HG02759 (cell line): ENCODE measurements around the gene RIOK1.
"Not testable (repeated sequence)": the region's sequence is repeated elsewhere in the genome, so short reads cannot be mapped to it uniquely, and the experiment has no call there.

ENCODE experiments used
- ATAC-seq: cut with Tn5 transposase; IDR thresholded peaks from one replicate; pipeline ENCODE4 v1.9.1; 2021; ENCODE audit warnings: mild to moderate bottlenecking, moderate library complexity; ENCODE audit not compliant: unreplicated experiment

RIOK1 gene

DNA sequence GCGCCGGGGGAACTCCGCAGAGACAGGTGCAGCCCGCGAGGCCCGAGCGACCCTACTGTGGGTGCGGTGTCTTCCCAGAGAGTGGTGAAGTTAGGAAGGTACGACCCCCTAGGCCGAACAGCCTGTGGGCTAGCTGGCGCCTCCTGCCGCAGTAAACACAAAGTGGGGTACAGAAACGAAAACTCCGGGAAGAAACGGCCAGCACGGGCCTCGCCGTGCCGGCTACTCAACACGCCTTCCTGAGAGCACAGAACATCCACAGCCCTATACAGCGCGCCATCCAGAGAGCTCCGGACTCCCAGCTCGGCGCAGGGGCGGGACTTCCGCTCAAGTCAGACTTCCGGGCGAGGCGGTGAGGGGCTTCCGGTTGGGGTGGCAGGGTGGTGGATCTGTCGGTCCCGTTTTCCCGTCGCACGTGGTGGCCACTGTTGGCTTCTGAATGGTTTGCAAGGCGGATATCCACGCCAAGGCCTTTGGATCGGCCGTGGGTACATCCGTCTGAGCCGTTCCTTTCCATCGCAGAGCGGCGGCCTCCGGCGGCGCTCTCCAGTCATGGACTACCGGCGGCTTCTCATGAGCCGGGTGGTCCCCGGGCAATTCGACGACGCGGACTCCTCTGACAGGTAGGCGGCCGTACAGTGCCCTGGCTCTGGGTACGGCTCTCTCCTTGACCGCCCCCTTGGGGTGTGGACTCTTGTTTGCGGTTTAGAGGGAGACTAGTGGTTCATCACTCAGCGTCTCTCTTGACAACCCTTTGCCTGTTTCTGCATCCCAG lies at the start of gene RIOK1, which contains the start of gene CAGE1:
Gene RIOK1 (plus strand): TSS at position 358 of the 775 bp plus-strand sequence. CDS start 195 bp downstream, at position 553.
Gene CAGE1 (minus strand): TSS at position 292 of the 775 bp plus-strand sequence. CDS start 2,569 bp downstream, outside the sequence.
- ATAC-seq = peak; percentile 97

DNA sequence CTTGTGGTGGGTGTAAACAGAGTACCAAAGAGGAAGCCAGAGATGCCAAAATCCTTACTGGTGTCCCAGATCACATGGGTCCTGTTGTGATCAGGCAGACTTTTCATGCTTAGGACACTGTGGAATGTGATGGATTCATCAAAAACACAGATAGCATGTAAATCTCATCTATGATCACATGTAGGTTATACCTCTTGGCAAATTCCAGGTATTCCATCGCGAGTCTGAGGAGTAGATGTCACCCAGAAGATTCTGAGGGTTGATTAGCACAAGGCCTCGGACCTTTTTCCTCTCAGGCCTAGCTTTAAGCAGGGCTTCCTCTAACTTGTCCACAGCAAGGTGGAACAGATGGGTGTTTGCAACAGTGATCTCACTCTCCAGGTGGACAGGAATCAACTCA lies 48.3 kb upstream of the RIOK1 start:
- no peak for ATAC-seq

DNA sequence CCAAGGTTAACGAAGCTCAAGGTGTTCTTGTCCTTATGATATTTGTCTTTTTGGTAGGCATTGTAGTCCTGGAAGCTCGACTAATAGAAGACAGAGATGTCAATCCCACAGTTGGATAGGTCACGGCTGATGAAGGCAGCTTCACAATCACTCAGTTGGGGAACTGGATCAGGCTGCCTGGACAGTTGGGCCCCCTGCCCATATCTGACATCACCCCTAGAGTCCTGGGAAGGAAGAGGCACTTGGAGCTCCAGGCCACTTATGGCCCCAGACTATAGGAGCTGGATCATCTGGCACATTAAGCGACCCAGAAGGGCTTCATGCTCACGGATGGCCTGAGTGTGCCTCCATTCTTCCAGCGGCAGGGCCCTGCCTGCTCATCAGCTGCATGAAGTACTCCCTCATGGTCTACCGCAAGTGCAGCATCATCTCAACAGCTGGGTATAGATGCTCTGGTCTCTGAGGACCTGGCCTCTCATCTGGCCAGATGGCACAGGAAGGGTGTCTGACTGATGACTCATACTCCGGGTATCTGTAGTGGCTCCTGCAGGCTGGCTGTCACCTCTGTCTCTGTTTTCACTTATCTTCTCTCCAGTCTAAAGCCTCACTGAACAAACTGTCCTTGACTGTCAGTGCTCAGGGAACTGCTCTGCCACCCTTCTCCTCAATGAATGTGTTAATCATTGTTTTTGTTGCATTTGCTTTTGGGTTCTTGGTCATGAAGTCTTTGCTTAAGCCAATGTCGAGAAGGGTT lies 47.4 kb upstream of the RIOK1 start:
- ATAC-seq = no peak

DNA sequence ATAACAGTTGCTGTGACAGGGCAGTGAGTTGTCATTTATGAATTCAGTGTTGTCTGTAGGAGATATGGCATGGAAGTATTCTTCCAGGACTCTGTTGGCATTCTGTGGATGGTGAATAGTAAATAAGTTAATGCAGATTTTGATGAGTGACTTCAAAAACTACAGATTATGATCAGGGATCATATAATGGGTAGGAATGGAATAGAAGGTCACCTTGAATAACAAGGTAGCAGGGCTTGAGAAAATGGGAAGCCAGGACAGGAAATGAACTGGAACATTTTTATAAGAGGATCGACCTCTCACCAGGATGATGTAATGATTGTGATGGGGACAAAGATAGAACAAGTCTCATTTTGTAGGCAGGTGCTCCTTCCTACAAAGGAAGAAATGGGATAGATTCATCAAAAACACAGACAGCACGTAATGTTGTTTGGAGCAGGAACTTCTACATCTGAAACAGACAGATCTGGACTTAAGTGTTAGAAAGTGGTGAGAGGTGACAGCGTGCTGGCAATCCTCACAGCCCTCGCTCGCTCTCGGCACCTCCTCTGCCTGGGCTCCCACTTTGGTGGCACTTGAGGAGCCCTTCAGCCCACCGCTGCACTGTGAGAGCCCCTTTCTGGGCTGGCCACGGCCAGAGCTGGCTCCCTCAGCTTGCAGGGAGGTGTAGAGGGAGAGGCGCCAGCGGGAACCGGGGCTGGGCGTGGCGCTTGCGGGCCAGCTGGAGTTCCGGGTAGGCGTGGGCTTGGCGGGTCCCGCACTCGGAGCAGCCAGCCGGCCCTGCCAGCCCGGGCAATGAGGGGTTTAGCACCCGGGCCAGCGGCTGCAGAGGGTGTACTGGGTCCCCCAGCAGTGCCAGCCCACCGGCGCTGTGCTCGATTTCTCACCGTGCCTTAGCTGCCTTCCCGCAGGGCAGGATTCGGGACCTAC lies 45.8 kb upstream of the RIOK1 start:
- ATAC-seq = no peak

DNA sequence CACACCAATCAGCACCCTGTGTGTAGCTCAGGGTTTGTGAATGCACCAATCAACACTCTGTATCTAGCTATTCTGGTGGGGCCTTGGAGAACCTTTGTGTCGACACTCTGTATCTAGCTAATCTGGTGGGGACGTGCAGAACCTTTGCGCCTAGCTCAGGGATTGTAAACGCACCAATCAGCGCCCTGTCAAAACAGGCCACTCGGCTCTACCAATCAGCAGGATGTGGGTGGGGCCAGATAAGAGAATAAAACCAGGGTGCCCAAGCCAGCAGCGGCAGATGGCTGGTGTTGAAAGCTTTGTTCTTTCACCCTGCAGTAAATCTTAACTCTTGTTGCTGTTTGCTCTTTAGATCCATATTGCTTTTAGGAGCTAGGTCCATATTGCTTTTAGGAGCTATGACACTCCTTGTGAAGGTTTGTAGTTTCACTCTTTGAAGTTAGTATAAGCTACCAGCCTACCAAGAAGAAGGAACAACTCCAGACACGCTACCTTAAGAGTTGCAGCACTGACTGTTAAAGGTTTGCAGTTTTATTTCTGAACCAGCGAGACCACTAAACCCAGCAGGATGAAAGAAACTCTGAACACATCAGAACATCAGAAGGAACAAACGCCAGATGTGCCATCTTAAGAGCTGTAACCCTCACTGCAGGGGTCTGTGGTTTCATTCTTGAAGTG lies 44.7 kb upstream of the RIOK1 start:
- ATAC-seq = not testable (repeated sequence)

DNA sequence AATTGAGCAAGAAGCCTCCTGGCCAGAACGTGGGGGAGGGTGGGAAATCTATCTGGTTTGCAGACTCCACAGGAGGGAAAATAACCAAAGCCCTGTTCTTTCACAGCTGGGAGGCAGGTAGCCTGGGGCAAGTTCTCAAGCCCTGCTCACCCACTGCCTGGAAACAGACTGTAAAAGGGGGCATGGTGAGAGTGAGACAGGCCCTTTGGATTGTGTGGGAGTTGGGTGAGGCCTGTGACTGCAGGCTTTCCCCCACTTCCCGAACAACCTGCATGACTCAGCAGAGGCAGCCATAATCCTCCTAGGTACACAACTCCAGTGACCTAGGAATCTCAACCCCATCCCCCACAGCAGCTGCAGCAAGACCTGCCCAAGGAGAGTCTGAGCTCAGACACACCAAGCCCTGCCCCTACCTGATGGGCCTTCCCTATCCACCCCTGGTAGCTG lies 42.0 kb upstream of the RIOK1 start:
- ATAC-seq = not testable (repeated sequence)

DNA sequence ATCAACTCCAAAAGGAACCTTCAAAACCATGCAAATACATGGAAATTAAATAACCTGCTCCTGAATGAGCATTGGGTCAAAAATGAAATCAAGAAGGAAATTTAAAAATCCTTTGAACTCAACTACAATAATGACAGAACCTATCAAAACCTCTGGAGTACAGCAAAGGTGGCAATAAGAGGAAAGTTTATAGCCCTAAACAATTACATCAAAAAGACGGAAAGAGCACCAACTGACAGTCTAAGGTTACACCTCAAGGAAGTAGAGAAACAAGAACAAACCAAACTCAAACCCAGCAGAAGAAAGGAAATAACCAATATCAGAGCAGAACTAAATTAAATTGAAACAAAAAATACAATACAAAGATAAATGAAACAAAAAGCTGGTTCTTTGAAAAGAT lies 39.0 kb upstream of the RIOK1 start:
- not testable (repeated sequence) for ATAC-seq

DNA sequence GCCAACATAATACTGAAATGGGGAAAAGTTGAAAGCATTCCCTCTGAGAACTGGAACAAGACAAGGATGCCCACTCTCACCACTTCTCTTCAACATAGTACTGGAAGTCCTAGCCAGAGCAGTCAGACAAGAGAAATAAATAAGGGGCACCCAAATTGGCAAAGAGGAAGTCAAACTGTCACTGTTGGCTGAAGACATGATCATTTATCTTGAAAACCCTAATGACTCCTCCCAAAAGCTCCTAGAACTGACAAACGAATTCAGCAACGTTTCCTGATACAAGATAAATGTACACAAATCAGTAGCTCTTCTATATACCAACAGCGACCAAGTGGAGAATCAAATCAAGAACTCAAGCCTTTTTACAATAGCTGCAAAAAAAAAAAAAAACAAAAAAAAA lies 37.7 kb upstream of the RIOK1 start:
- not testable (repeated sequence) for ATAC-seq

DNA sequence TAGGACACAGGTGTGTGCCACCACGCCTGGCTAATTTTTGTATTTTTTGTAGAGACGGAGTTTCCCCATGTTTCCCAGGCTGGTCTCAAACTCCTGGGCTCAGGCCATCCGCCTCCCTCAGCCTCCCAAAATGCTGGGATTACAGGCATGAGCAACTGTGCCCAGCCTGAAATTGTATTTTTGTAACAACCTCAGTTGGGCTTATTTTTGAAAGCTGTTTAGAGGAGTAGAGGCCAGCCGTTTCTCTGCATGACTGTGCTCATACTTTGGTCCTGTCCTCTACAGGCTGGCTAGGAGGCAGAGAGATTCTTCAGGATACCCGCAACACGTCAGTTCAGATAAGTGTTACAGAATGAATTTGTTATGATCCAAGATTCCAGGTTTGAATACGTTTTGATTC lies 22.2 kb upstream of the RIOK1 start:
- ATAC-seq = no peak

DNA sequence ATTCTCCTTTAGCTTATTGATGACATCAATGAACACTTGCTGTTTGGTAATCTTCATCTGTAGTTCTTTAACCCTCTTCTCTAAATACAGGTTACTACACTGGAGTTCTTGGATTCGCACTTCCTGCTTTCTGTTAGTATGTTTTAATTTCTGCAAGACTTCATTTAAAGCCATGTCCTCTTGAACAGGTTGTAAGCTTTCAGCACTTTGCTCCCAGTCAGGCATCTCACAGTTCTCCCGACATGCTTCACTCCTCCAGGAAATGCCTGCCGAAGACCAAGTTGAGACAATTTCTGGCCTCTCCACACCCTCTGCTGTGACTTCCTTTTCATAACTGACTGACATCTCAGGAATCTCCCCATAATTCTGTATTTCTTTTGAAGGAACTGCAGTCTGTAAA lies 15.9 kb upstream of the RIOK1 start:
- ATAC-seq = no peak

DNA sequence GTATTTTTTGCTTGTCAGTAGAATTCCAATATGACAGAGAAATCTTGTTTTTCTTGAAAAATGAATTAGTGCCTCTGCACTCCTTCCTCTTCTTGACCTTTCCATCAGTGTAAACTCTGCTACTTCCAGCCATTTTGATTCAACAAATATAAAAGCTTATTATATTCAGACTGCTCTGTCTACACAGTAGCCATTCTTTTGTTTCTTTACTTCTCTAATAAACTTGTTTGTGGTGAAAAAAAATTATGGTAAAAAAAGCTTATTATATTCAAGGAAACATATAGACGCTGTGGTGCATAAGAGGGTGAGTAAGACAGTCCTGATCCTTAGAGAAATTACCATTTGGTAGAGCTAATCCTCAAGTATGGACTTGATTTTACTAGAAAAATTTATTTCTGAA lies 11.6 kb upstream of the RIOK1 start:
- ATAC-seq = no peak

DNA sequence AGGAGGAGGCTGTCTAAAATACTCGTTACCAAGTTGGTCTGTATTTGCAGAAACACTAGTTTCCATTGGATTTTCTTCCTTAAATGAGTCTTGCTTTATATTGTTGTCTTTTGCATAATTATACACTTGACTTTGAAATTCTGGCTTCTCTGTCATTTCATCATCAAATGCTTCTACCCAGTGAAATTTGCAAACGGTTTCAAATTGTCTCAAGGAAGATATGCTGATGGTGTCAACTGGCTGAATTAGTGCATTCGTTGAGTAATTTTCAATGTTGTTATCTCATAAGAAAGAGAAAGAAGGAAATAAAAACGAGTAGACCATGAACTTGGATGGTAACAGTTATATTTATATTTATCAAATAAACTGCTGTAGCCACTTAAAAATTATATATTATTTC lies 10.9 kb upstream of the RIOK1 start:
- no peak for ATAC-seq

DNA sequence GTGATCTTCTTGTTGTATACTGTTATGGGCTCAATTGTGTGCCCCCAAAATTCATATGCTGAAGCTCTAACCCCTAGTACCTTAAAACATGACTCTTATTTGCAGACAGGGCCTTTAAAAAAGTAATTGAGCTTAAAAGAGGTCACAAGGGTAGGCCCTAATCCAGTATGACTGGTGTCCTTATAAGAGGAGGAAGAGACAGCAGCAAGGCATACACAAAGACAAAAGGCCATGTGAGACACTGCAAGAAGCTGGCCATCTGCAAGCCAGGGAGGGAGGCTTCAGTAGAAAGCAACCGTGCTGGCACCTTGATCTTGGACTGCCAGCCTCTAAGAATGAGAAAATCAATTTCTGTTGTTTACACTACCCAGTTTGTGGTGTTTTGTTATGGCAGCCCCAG lies 8.5 kb upstream of the RIOK1 start:
- no peak for ATAC-seq

DNA sequence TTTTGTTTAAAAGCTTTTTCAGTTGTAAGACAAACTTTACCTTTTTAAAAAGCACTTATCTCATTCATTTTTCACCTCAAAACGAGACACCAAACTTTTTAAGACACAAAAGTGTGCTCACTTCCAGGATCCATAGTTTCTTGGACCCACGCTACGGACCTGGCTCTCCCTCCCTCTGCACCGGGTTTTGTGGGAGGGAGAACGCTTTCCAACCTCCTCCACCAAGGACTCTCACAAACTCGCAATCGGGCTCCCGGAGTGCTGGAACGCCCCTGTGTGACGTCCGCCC lies 502 bp upstream of the RIOK1 start:
- no peak for ATAC-seq

DNA sequence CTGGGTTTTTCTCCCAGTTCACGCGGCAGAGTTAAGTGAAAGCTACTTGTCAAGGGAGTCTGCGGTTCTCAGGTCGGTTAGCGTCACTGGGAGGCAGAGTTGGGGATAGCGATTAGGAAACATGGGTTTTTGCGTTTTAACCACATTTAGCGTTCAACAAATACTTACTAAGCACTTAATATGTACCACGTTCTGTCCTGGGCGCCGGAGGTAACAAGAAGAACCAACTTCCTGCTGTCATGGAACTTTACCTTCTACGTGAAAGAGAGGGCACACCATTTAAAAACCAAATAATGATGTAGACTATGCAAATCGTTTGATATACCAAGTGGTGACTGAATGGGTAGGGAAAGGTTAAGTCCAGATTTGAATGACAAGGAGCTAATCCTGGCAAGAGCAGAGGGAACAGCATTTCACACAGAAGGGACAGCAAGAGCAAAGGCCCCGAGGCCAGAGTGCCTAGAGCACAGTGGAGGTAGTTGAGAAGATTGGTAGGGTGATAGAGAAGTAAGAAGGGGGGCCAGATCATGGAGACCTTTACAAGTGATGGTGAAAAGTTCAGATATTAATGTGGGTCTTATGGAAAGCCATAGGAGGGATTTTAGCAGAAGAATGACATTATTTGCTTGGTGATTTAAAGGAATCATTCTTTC lies 744 bp downstream of the RIOK1 start:
- peak; percentile 3 for ATAC-seq

DNA sequence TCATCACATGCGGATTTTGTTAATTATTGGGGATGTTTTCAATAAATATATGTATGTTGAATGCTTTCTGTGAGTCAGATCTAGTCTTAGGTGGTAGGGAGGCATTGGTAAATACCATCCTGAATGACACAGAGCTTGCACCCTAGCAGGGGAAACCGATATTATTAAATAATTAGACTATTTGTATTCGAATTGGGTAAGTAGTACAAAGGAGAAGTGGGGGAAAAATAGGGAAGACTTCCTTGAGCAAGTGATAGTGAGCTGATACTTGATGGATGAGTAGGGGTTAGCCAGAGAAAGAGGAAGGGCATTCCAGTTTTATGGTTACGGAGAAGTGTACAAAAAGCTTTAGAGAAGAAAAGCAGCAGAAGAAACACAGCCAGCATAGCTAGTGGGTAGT lies 1.5 kb downstream of the RIOK1 start:
- ATAC-seq = no peak

DNA sequence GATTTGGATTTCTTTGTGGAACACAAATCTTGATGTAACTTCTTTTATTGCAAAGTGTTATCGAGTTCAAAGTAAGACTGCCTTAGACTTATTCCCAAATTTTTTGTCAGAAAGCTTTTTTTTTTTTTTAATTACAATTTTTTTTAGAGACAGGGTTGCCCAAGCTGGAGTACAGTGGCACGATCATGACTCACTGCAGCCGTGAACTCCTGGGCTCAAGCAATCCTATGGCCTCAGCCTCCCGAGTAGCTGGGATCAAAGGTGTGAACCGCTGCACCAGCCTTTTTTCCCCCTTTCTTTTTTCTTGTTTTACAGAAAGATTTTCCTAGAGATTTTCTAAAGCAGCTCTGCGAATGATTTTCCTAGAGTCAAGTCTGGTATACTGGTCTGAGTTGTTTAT lies 2.8 kb downstream of the RIOK1 start:
- ATAC-seq = no peak

DNA sequence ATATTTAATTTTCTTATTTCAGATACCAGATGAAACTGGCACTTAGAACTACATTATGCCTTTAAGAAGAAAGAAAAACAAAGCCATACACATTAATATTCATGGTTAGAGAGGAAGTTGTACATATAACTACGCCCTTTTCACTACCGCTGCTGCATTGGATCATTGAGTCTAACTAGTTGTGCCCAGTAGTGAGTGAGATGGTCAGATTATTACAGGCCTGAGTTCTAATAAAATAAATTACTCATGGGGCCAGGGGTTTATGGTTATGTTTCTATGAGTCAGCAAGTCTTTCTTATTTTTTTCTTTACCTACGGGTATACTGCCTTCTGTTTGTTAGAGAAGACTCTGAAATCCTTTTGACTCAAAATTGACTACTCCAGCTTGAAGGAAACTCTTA lies 11.5 kb downstream of the RIOK1 start:
- no peak for ATAC-seq

DNA sequence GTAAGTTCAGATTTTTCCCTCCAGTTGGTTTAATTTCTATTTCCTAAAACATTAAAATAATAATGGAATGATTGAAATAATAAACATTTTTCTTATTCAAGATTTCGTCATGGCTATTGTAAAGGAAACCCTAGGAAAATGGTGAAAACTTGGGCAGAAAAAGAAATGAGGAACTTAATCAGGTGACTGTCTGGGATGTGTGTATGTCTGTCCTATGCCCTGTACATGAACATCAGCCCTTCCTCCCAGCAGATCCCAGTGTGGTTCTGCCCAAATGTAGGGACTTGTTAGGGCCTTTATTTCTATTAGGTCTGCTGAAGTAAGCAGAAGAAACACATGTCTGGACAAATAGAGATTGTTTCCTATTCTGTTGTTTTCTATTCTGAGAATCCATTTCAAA lies 13.1 kb downstream of the RIOK1 start:
- ATAC-seq = no peak

DNA sequence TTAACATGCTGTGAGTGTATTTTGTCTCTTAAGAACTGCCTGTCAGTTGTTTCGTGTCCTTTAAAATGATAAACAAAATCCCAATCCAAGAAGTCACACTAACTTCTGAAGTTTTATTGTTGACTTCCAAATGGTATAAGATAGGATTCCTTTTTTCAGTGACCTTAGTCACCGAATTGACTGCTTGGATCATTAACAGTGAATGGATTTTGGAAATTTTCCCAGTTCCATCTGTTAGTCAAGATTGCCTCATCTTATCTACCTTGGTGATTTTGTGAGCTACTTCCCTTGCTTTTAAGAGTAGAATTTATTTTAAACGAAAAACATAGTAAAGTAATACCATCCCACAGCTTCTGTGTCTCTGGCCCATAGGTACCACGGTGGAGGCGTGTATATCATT lies 14.9 kb downstream of the RIOK1 start:
- ATAC-seq = no peak
